Measurements from ENCODE around the gene SGMS2.

GRCh38 chr4:107858158-107858742 lies 33.5 kb downstream of the SGMS2 start:
- no peak for TF ChIP-seq EZH2 (optimal IDR thresholded peaks at IDR 0.05; ENCODE audit: low read depth, low read length)
- TF ChIP-seq CTCF (IDR thresholded peaks at IDR 0.05; ENCODE audit: low read length) = no peak
